K562 (cell line): ENCODE results near the gene SLC38A8. TPM values are rescaled to one million over a fixed set of nuclear protein-coding genes. Genes with fewer than 3 reads are reported as not detected.

Source experiments
- ATAC-seq: fragments of 200-7000 bp; cut with Tn5 transposase; 3 replicates; pipeline ENCODE4 v1.9.1; 2020; ENCODE audit warnings: moderate library complexity
- BruUV-seq: library from RNA; stranded (reverse); fragments of 400-500 nt; replicated peaks from 2 replicates; lab custom pipeline; 2021; lab: Mats Ljungman, UMichigan
- CTCF ChIA-PET: fragments of 300-600 bp; formaldehyde crosslinking; extraction: SDS; loops from one replicate; lab custom pipeline; 2021; ENCODE audit warnings: low intra/inter-chr PET ratio; lab: Yijun Ruan, JAX
- POLR2A ChIA-PET: fragments of 300-600, 350-650 bp; sonication (Branson Sonifier 250); formaldehyde crosslinking; extraction: SDS; loops from one replicate; lab custom pipeline; 2021; ENCODE audit warnings: antibody characterized with exemption, inconsistent platforms; lab: Yijun Ruan, JAX
- DNase-seq, 4 experiments: peaks; one replicate each; pipeline versions ENCODE4 v3.0.0 to v3.0.0-alpha.2; 2011 to 2018; ENCODE audit warnings: low spot score in 3 of 4, mixed read lengths in 3 of 4; ENCODE audit errors: extremely low read depth in 1 of 4
- FAIRE-seq: peaks from 2 replicates; lab custom pipeline; 2011; peaks lifted over from hg19 to GRCh38; lab: Jason Lieb, UNC
- H2AFZ ChIP-seq: 2 replicates; pipeline ENCODE4 v1.6.0; 2011; ENCODE audit warnings: low read depth, low read length, control low read depth, inconsistent platforms
- H3K27ac ChIP-seq: fragments of 200-600 bp; 3 replicates; pipeline ENCODE4 v1.8.0; 2011; ENCODE audit warnings: low read depth, mild to moderate bottlenecking, control low read depth, inconsistent platforms, low read length, moderate library complexity, mixed read lengths; ENCODE audit errors: extremely low read depth
- H3K27me3 ChIP-seq, 2 experiments: fragments of 300-600 bp in 1 of 2; 2 replicates in 1 of 2; 3 replicates in 1 of 2; pipeline versions ENCODE4 v1.6.0 to v1.8.0; 2011; ENCODE audit warnings: inconsistent platforms in 2 of 2, low read length in 2 of 2, mild to moderate bottlenecking in 1 of 2, mixed read lengths in 1 of 2, moderate library complexity in 1 of 2; ENCODE audit not compliant: control insufficient read depth in 2 of 2, insufficient read depth in 2 of 2
- H3K36me3 ChIP-seq: fragments of 300-600 bp; 3 replicates; pipeline ENCODE4 v1.8.0; 2011; ENCODE audit warnings: mild to moderate bottlenecking, low read length, inconsistent platforms; ENCODE audit not compliant: control insufficient read depth, insufficient read depth
- H3K4me1 ChIP-seq, 2 experiments: fragments of 200-600 bp in 1 of 2; replicated peaks in 1 of 2; 2 replicates in 1 of 2; 3 replicates in 1 of 2; pipeline versions ENCODE4 v1.5.1 to v1.8.0; 2011; ENCODE audit warnings: inconsistent platforms in 2 of 2, low read length in 2 of 2, mild to moderate bottlenecking in 1 of 2, mixed read lengths in 1 of 2, moderate library complexity in 1 of 2; ENCODE audit not compliant: control insufficient read depth in 2 of 2, insufficient read depth in 2 of 2
- H3K4me2 ChIP-seq: 2 replicates; pipeline ENCODE4 v1.6.1; 2011; ENCODE audit warnings: low read length, control low read depth, inconsistent platforms, mixed read lengths; ENCODE audit not compliant: insufficient read depth
- H3K4me3 ChIP-seq: fragments of 200-600 bp; sonication (generic), shearing (Covaris generic); 2 replicates; pipeline ENCODE4 v1.5.1; 2016; ENCODE audit warnings: control low read depth, inconsistent platforms
- H3K79me2 ChIP-seq: fragments of 200-600 bp; 3 replicates; pipeline ENCODE4 v1.8.0; 2011; ENCODE audit warnings: low read length, inconsistent platforms; ENCODE audit not compliant: control insufficient read depth, insufficient read depth
- H3K9ac ChIP-seq, 2 experiments: 2 replicates each; pipeline versions ENCODE4 v1.6.0 to v1.6.1; 2011; ENCODE audit warnings: low read depth in 2 of 2, low read length in 2 of 2, control low read depth in 1 of 2, inconsistent platforms in 1 of 2, mild to moderate bottlenecking in 1 of 2, mixed read lengths in 1 of 2; ENCODE audit not compliant: insufficient read depth in 1 of 2
- H3K9me1 ChIP-seq: one replicate; pipeline ENCODE4 v1.6.0; 2011; ENCODE audit warnings: inconsistent platforms, mild to moderate bottlenecking, low read length, moderate library complexity; ENCODE audit not compliant: control insufficient read depth, insufficient read depth
- H3K9me3 ChIP-seq: replicated peaks from 2 replicates; pipeline ENCODE4 v1.5.1; 2011; ENCODE audit warnings: low read depth, low read length, inconsistent platforms; ENCODE audit not compliant: control insufficient read depth, insufficient read depth
- H4K20me1 ChIP-seq: replicated peaks from 2 replicates; pipeline ENCODE4 v1.6.1; 2011; ENCODE audit warnings: low read length, inconsistent platforms, mixed read lengths; ENCODE audit not compliant: control insufficient read depth, insufficient read depth
- DMBX1 ChIP-seq: fragments of 250-450 bp; sonication (Bioruptor Pico); IDR thresholded peaks from 2 replicates; pipeline ENCODE4 v1.8.0; 2022; ENCODE audit warnings: inconsistent platforms, mild to moderate bottlenecking, moderate library complexity, borderline replicate concordance
- ZNF121 ChIP-seq: sonication (generic); formaldehyde crosslinking; conservative IDR thresholded peaks from 2 replicates; pipeline ENCODE4 v1.8.0; 2022; ENCODE audit warnings: missing genetic modification reagents
- ZNF324 ChIP-seq: fragments of 250-450 bp; sonication (Bioruptor Pico); IDR thresholded peaks from 2 replicates; pipeline ENCODE4 v1.4.0; 2020; ENCODE audit warnings: mild to moderate bottlenecking
- WGBS: fragments of 100-300 bp; shearing (Covaris generic); methylation state at CpG from one replicate; pipeline ENCODE4 v1.1.6; 2016; ENCODE audit warnings: low coverage, mixed read lengths; ENCODE audit not compliant: insufficient coverage; ENCODE audit errors: missing lambda C conversion rate; 5-methylcytosine and 5-hydroxymethylcytosine counted together
- in situ Hi-C: fragments of 300-500 bp; cut with MboI; formaldehyde crosslinking; loops from 4 replicates; pipeline ENCODE4 v1.15.0; 2018; ENCODE audit warnings: inconsistent platforms, mixed read lengths
- intact Hi-C: fragments of 100-400 bp; cut with micrococcal nuclease; formaldehyde crosslinking; loops from 2 replicates; pipeline ENCODE4 v1.14.2; 2022
- polyA plus RNA-seq, 8 experiments: library from polyadenylated mRNA; depleted of rRNA in 4 of 8; stranded (reverse) in 5 of 8; unstranded in 3 of 8; fragments of >200 nt; fragmentation: Nextera tagmentation in 2 of 8; fragmentation: Illumina TruSeq in 1 of 8; extraction: Ambion mirVana in 2 of 8; extraction: Trizol in 1 of 8; gene quantifications; 2 replicates each; pipeline versions ENCODE4 v1.2.1 to v1.2.3, GENCODE V29; 2011 to 2014; ENCODE audit warnings: inconsistent platforms in 1 of 8, missing spikeins in 1 of 8
- total RNA-seq, 7 experiments: library from RNA; depleted of rRNA in 6 of 7; stranded (reverse); fragments of >200 nt in 6 of 7; fragmentation: Illumina TruSeq in 2 of 7; extraction: Trizol in 2 of 7; gene quantifications; 2 replicates each; pipeline versions ENCODE4 v1.2.1 to v1.2.3, GENCODE V29; 2011 to 2021; ENCODE audit warnings: low replicate concordance in 1 of 7
- TF ChIP-seq, protein P1 (sequence below): sonication (generic); IDR thresholded peaks from 2 replicates; pipeline ENCODE4 v1.6.1; 2016

The SLC38A8 gene
- total and polyA plus RNA-seq, 9 of the 15 experiments (the other 6 are each of a cell fraction or from before 2014, with no cell fraction given) = 0.28 TPM; not detected in 8

DNA sequence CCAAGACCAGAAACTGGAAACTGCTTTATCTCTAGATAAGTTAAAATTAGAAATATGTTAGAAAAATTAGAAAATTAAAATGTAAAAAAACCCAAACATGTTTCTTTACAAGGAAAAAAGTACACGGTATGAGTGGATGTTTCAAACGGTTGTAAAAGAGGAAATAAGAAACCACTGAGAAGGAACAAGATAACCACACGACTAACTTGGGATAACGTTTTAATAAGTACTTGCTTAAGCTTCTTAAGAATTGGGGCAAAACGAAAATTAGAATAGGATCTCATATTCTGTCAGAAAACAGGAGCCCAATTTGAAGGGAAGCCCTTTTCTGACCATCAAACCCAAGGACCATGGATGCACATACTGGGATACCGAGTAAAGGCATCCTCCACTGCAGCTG, 43.2 kb upstream of the SLC38A8 start:
- Histone ChIP-seq H3K9me1 (no peaks in the 10 kb centered on the region), H4K20me1 (no peaks in the 10 kb centered on the region), H3K4me3 (no peak overlapping the region), H3K4me2 (no peak overlapping the region), H3K27ac (no peak overlapping the region)
- DNase-seq (no peak), ATAC-seq (no peak)
- WGBS = 15% methylated on average over 6 of the region's 6 CpGs
- intact Hi-C loops = loop anchor here (2.0 to 10.0 kb wide), 2 partner anchors 59 to 399 kb away; partner anchors contain the start of genes DNAAF1 and HSDL1
- CTCF ChIA-PET = interaction anchor here (2.2 to 3.0 kb wide), 2 partner anchors 88 to 101 kb away, joined by 10 to 26 read pairs; partner anchors contain the start of gene TAF1C
- TF ChIP-seq, protein P1, sequence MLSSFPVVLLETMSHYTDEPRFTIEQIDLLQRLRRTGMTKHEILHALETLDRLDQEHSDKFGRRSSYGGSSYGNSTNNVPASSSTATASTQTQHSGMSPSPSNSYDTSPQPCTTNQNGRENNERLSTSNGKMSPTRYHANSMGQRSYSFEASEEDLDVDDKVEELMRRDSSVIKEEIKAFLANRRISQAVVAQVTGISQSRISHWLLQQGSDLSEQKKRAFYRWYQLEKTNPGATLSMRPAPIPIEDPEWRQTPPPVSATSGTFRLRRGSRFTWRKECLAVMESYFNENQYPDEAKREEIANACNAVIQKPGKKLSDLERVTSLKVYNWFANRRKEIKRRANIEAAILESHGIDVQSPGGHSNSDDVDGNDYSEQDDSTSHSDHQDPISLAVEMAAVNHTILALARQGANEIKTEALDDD = peak; percentile 49; the same call in 1 of the 2 replicates
- TF ChIP-seq ZNF324 (CRISPR knock-in tag) = no peak
- TF ChIP-seq, all 486 proteins: peak for 1
- H3K4me1 ChIP-seq = peaks cover 0 to 3% of the 10 kb centered on the region in 2 experiments; a peak in 1 of 5 replicates
- H3K9ac ChIP-seq = no peak overlapping the region
- POLR2A ChIA-PET = interaction anchor here (0.5 to 2.0 kb wide), 5 partner anchors 30 to 451 kb away, joined by 3 to 4 read pairs (median 4); partner anchors contain the start of gene MBTPS1
- in situ Hi-C loops = no loop called here
- no peak overlapping the region for H2AFZ ChIP-seq
- H3K27me3 ChIP-seq = no peaks in the 10 kb centered on the region
- no TSS peak for BruUV-seq
- no peak for FAIRE-seq
- no peaks in the 10 kb centered on the region for H3K79me2 ChIP-seq
- H3K9me3 ChIP-seq = no peaks in the 10 kb centered on the region
- H3K36me3 ChIP-seq = peaks cover 90% of the 10 kb centered on the region

DNA sequence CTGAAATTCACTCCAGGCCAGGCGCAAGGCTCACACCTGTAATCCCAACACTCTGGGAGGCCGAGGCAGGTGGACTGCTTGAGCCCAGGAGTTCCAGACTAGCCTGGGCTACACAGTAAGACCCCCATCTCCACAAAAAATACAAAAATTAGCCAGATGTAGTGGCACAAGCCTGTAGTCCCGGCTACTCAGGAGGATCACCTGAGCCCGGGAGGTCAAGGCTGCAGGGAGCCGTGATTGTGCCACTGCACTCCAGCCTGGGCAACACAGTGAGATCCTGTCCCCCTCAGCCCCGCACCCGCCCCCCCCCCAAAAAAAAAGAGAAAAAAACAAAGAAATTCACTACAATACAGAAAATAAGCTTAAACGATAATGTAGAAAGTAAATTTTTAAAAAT, 42.7 kb upstream of the SLC38A8 start:
- Histone ChIP-seq H3K79me2 (no peaks in the 10 kb centered on the region), H3K4me1 (peaks cover 0 to 3% of the 10 kb centered on the region in 2 experiments; a peak in 1 of 5 replicates), H3K27ac (no peak overlapping the region), H3K9me3 (no peaks in the 10 kb centered on the region), H2AFZ (no peak overlapping the region), H3K9me1 (no peaks in the 10 kb centered on the region), H3K27me3 (no peaks in the 10 kb centered on the region), H4K20me1 (no peaks in the 10 kb centered on the region), H3K36me3 (peaks cover 90% of the 10 kb centered on the region), H3K4me2 (no peak overlapping the region), H3K9ac (no peak overlapping the region), H3K4me3 (no peak overlapping the region)
- intact Hi-C loops (loop anchor here (2.0 to 10.0 kb wide), 2 partner anchors 60 to 400 kb away; partner anchors contain the start of genes DNAAF1 and HSDL1), in situ Hi-C loops (no loop called here)
- no TSS peak for BruUV-seq
- DNase-seq (no peak), FAIRE-seq (no peak), ATAC-seq (no peak)
- CTCF ChIA-PET = interaction anchor here (1.5 to 3.0 kb wide), 3 partner anchors 89 to 400 kb away, joined by 8 to 26 read pairs (median 10); partner anchors contain the start of gene TAF1C
- TF ChIP-seq ZNF121 (CRISPR knock-in tag) (peak; percentile 76), DMBX1 (CRISPR knock-in tag) (no peak)
- POLR2A ChIA-PET = interaction anchor here (0.6 kb wide), 1 partner anchor 266 kb away, joined by 3 read pairs; no protein-coding TSS in a partner anchor
- WGBS = 64% methylated on average over 8 of the region's 8 CpGs
